Measurements from ENCODE around the gene ALOX15. TPM values are rescaled to one million over a fixed set of nuclear protein-coding genes. Genes with fewer than 3 reads are reported as not detected.

ALOX15 gene
- total RNA-seq, 2 donors from 2014 or later, result not detected

DNA sequence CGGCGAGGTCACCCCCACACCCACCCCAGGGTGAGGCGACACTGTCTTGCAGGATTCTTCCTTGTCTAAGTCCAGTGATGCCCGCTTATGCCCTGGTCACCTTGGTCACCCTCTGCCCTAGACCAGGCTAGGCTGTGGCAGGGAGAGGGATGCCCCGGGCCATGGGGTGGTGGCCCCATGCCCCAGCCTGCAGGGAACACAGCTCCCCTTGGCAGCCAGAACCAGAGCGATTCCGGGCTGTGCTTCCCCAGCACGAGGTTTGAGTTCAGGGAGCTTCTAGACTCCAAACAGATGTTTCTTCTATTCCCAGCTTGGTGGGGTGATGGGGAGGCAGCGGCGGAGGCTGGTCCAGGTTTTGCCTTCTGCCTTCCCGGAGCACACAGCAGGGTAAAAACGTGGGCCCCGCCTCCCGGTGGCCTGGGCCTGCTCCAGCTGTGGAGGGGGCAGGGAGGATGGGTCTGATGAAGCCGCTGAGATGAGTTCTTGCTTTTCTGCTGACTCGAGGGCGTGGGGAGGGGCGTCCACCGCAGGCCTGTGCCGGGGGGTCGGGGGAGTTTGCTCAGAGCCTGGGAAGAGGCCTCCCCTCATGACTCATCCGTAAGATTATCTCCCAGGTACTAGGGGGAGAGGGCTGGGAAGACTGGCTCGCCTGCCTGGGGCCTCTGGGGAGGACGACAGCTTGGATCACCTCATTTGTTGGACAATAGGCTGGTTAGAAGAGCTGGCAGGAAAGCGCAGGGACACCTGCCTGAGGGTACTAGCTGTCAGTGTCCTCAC, 41.8 kb downstream of the ALOX15 start:
- H3K27me3 ChIP-seq (ENCODE audit: control insufficient read depth, insufficient read depth, low read length, poor library complexity, severe bottlenecking), result no peaks in the 10 kb centered on the region
- WGBS, 2 experiments (ENCODE audit: insufficient coverage in 1 of 2, insufficient read length in 1 of 2), result 35 to 41% methylated on average over 6 to 25 of the region's 25 CpGs
- Mint-ChIP-seq H3K9me3 (no peaks in the 10 kb centered on the region), H3K27me3 (ENCODE audit: insufficient read depth) (peaks cover 3% of the 10 kb centered on the region), H3K4me1 (peaks cover 21% of the 10 kb centered on the region), H3K4me3 (peak overlapping the region; percentile 21), H3K27ac (no peak overlapping the region), H3K36me3 (ENCODE audit: low read depth) (no peaks in the 10 kb centered on the region)
- H3K9me3 ChIP-seq (ENCODE audit: control insufficient read depth, low read length), result no peaks in the 10 kb centered on the region
- peak overlapping the region; percentile 52 for H3K27ac ChIP-seq (ENCODE audit: low read depth, low read length)
- H3K36me3 ChIP-seq (ENCODE audit: control insufficient read depth, insufficient read depth, low read length), result no peaks in the 10 kb centered on the region
- H3K4me1 ChIP-seq (ENCODE audit: control insufficient read depth, insufficient read depth, low read length), result peaks cover 11% of the 10 kb centered on the region
- no peak for TF ChIP-seq CTCF (conservative IDR thresholded peaks at IDR 0.05)
- H3K9ac ChIP-seq (ENCODE audit: extremely low read depth, low read length, poor library complexity, severe bottlenecking), result no peak overlapping the region
- H3K4me3 ChIP-seq (ENCODE audit: low read length), result no peak overlapping the region
- DNase-seq, result peak; percentile 96

GRCh38 chr17:4598776-4599504, 42.5 kb downstream of the ALOX15 start:
- H3K9me3 Mint-ChIP-seq, result no peaks in the 10 kb centered on the region
- no peak overlapping the region for H3K9ac ChIP-seq (ENCODE audit: extremely low read depth, low read length, poor library complexity, severe bottlenecking)
- peak; percentile 53 for DNase-seq
- no peaks in the 10 kb centered on the region for H3K9me3 ChIP-seq (ENCODE audit: control insufficient read depth, low read length)
- H3K4me1 Mint-ChIP-seq, result peaks cover 21% of the 10 kb centered on the region
- H3K27ac ChIP-seq (ENCODE audit: low read depth, low read length), result no peak overlapping the region
- peaks cover 3% of the 10 kb centered on the region for H3K27me3 Mint-ChIP-seq (ENCODE audit: insufficient read depth)
- TF ChIP-seq CTCF (conservative IDR thresholded peaks at IDR 0.05), result no peak
- H3K27me3 ChIP-seq (ENCODE audit: control insufficient read depth, insufficient read depth, low read length, poor library complexity, severe bottlenecking), result no peaks in the 10 kb centered on the region
- no peaks in the 10 kb centered on the region for H3K36me3 Mint-ChIP-seq (ENCODE audit: low read depth)
- no peak overlapping the region for H3K4me3 Mint-ChIP-seq
- no peaks in the 10 kb centered on the region for H3K36me3 ChIP-seq (ENCODE audit: control insufficient read depth, insufficient read depth, low read length)
- no peak overlapping the region for H3K27ac Mint-ChIP-seq
- no peak overlapping the region for H3K4me3 ChIP-seq (ENCODE audit: low read length)
- peaks cover 11% of the 10 kb centered on the region for H3K4me1 ChIP-seq (ENCODE audit: control insufficient read depth, insufficient read depth, low read length)
- 77 to 87% methylated on average over 12 to 20 of the region's 20 CpGs for WGBS, 2 experiments (ENCODE audit: insufficient coverage in 1 of 2, insufficient read length in 1 of 2)

GRCh38 chr17:4597975-4598374, 43.5 kb downstream of the ALOX15 start:
- Mint-ChIP-seq H3K4me1 (peaks cover 21% of the 10 kb centered on the region), H3K27ac (no peak overlapping the region), H3K4me3 (no peak overlapping the region), H3K36me3 (ENCODE audit: low read depth) (no peaks in the 10 kb centered on the region), H3K9me3 (no peaks in the 10 kb centered on the region), H3K27me3 (ENCODE audit: insufficient read depth) (peaks cover 2% of the 10 kb centered on the region)
- Histone ChIP-seq H3K27me3 (ENCODE audit: control insufficient read depth, insufficient read depth, low read length, poor library complexity, severe bottlenecking) (no peaks in the 10 kb centered on the region), H3K9ac (ENCODE audit: extremely low read depth, low read length, poor library complexity, severe bottlenecking) (no peak overlapping the region), H3K27ac (ENCODE audit: low read depth, low read length) (no peak overlapping the region), H3K36me3 (ENCODE audit: control insufficient read depth, insufficient read depth, low read length) (no peaks in the 10 kb centered on the region), H3K9me3 (ENCODE audit: control insufficient read depth, low read length) (no peaks in the 10 kb centered on the region), H3K4me1 (ENCODE audit: control insufficient read depth, insufficient read depth, low read length) (peaks cover 11% of the 10 kb centered on the region), H3K4me3 (ENCODE audit: low read length) (no peak overlapping the region)
- WGBS, 2 experiments (ENCODE audit: insufficient coverage in 1 of 2, insufficient read length in 1 of 2), result 84 to 86% methylated on average over 12 to 13 of the region's 13 CpGs
- peak; percentile 55 for DNase-seq
- TF ChIP-seq CTCF (conservative IDR thresholded peaks at IDR 0.05), result no peak

All from endodermal cell (in vitro differentiated cells).